HepG2 (cell line): ENCODE data around the gene SMTNL1. TPM values are rescaled to one million over a fixed set of nuclear protein-coding genes. Genes with fewer than 3 reads are reported as not detected.

Experiments used
- CCAR2 ChIP-seq: fragments of 200-400 bp; formaldehyde crosslinking; optimal IDR thresholded peaks from 2 replicates; pipeline ENCODE3; 2018; ENCODE audit warnings: low read depth, mild to moderate bottlenecking, low read length, moderate library complexity
- CHD4 ChIP-seq: fragments of 200-600 bp; sonication (generic); IDR thresholded peaks from 2 replicates; pipeline ENCODE4 v1.7.0; 2017; ENCODE audit warnings: mild to moderate bottlenecking, low read length, borderline replicate concordance
- DNMT1 ChIP-seq: sonication (generic); formaldehyde crosslinking; IDR thresholded peaks from 2 replicates; pipeline ENCODE4 v1.5.1; 2020; ENCODE audit warnings: mild to moderate bottlenecking, missing genetic modification reagents
- GPN1 ChIP-seq: sonication (generic); formaldehyde crosslinking; IDR thresholded peaks from 2 replicates; pipeline ENCODE4 v1.5.1; 2020; ENCODE audit warnings: missing genetic modification reagents, borderline replicate concordance
- HES4 ChIP-seq: sonication (generic); formaldehyde crosslinking; IDR thresholded peaks from 2 replicates; pipeline ENCODE4 v1.9.0; 2021; ENCODE audit warnings: mild to moderate bottlenecking, missing genetic modification reagents, borderline replicate concordance
- HIVEP1 ChIP-seq: sonication (generic); formaldehyde crosslinking; IDR thresholded peaks from 2 replicates; pipeline ENCODE4 v1.4.0; 2020; ENCODE audit warnings: mild to moderate bottlenecking, missing genetic modification reagents
- MEIS1 ChIP-seq: sonication (generic); formaldehyde crosslinking; IDR thresholded peaks from 2 replicates; pipeline ENCODE4 v1.9.0; 2021; ENCODE audit warnings: mild to moderate bottlenecking, missing genetic modification reagents, moderate library complexity, borderline replicate concordance
- NFE2 ChIP-seq: sonication (generic); formaldehyde crosslinking; IDR thresholded peaks from 2 replicates; pipeline ENCODE4 v1.4.0; 2020; ENCODE audit warnings: missing genetic modification reagents
- NR1H2 ChIP-seq: sonication (generic); formaldehyde crosslinking; IDR thresholded peaks from 2 replicates; pipeline ENCODE4 v1.8.1; 2022; ENCODE audit warnings: low read depth, missing genetic modification reagents, borderline replicate concordance
- SAP130 ChIP-seq: IDR thresholded peaks from 2 replicates; pipeline ENCODE4 v1.6.1; 2016; ENCODE audit warnings: low read depth
- SMC3 ChIP-seq: IDR thresholded peaks from 2 replicates; pipeline ENCODE4 v1.6.1; 2011; ENCODE audit warnings: low read length, improper control_type of control experiment
- SOX5 ChIP-seq: IDR thresholded peaks from 2 replicates; pipeline ENCODE4 v1.6.1; 2016; ENCODE audit warnings: borderline replicate concordance
- TERF1 ChIP-seq: sonication (generic); formaldehyde crosslinking; IDR thresholded peaks from 2 replicates; pipeline ENCODE4 v1.8.0; 2022; ENCODE audit warnings: mild to moderate bottlenecking, missing genetic modification reagents, moderate library complexity
- ZBTB8A ChIP-seq: sonication (generic); formaldehyde crosslinking; IDR thresholded peaks from 2 replicates; pipeline ENCODE4 v1.4.0; 2020; ENCODE audit warnings: mild to moderate bottlenecking, low read depth, missing genetic modification reagents, borderline replicate concordance
- ZNF138 ChIP-seq: sonication (generic); formaldehyde crosslinking; IDR thresholded peaks from 2 replicates; pipeline ENCODE4 v1.5.0; 2020; ENCODE audit warnings: mild to moderate bottlenecking, low read depth, missing genetic modification reagents
- ZNF3 ChIP-seq: IDR thresholded peaks from 2 replicates; pipeline ENCODE4 v1.7.0; 2017; ENCODE audit warnings: inconsistent platforms
- ZNF543 ChIP-seq: sonication (generic); formaldehyde crosslinking; IDR thresholded peaks from 2 replicates; pipeline ENCODE4 v1.4.0; 2020; ENCODE audit warnings: mild to moderate bottlenecking, missing genetic modification reagents
- ZNF629 ChIP-seq: sonication (generic); formaldehyde crosslinking; conservative IDR thresholded peaks from 2 replicates; pipeline ENCODE4 v1.5.0; 2020; ENCODE audit warnings: missing genetic modification reagents
- ZNF660 ChIP-seq: sonication (generic); formaldehyde crosslinking; IDR thresholded peaks from 2 replicates; pipeline ENCODE4 v1.5.1; 2020; ENCODE audit warnings: mild to moderate bottlenecking, low read depth, missing genetic modification reagents, borderline replicate concordance
- ZSCAN9 ChIP-seq: IDR thresholded peaks from 2 replicates; pipeline ENCODE4 v1.6.1; 2016; ENCODE audit warnings: borderline replicate concordance
- polyA plus RNA-seq, 8 experiments: library from polyadenylated mRNA; depleted of rRNA in 3 of 8; stranded (reverse) in 7 of 8; unstranded in 1 of 8; fragments of >200 nt; fragmentation: Illumina TruSeq in 4 of 8; extraction: Trizol in 4 of 8; gene quantifications; 2 replicates each; pipeline versions ENCODE4 v1.2.1 to v1.2.3, GENCODE V29; 2011 to 2016; ENCODE audit warnings: low read depth in 4 of 8, missing spikeins in 1 of 8, mixed read lengths in 1 of 8; ENCODE audit not compliant: insufficient read depth in 1 of 8
- total RNA-seq, 5 experiments: library from RNA; depleted of rRNA; stranded (reverse); fragments of >200 nt; fragmentation: Illumina TruSeq; extraction: Trizol; gene quantifications; 2 replicates each; pipeline ENCODE4 v1.2.3, GENCODE V29; 2016; ENCODE audit warnings: low read depth in 1 of 5
- TF ChIP-seq, protein P1 (sequence below): sonication (generic); formaldehyde crosslinking; IDR thresholded peaks from 2 replicates; pipeline ENCODE4 v1.4.0; 2020; ENCODE audit warnings: missing genetic modification reagents, borderline replicate concordance
- TF ChIP-seq, protein P2 (sequence below): sonication (generic); formaldehyde crosslinking; IDR thresholded peaks from 2 replicates; pipeline ENCODE4 v1.5.0; 2020; ENCODE audit warnings: missing genetic modification reagents, mild to moderate bottlenecking, borderline replicate concordance
- TF ChIP-seq, protein P3 (sequence below): sonication (generic); formaldehyde crosslinking; IDR thresholded peaks from 2 replicates; pipeline ENCODE4 v1.5.1; 2020; ENCODE audit warnings: missing genetic modification reagents, mild to moderate bottlenecking, borderline replicate concordance

The SMTNL1 gene
- total and polyA plus RNA-seq, 2 of the 13 experiments (the other 11 are each of a cell fraction or from before 2014, with no cell fraction given) = 0.04 TPM; not detected in 1

DNA sequence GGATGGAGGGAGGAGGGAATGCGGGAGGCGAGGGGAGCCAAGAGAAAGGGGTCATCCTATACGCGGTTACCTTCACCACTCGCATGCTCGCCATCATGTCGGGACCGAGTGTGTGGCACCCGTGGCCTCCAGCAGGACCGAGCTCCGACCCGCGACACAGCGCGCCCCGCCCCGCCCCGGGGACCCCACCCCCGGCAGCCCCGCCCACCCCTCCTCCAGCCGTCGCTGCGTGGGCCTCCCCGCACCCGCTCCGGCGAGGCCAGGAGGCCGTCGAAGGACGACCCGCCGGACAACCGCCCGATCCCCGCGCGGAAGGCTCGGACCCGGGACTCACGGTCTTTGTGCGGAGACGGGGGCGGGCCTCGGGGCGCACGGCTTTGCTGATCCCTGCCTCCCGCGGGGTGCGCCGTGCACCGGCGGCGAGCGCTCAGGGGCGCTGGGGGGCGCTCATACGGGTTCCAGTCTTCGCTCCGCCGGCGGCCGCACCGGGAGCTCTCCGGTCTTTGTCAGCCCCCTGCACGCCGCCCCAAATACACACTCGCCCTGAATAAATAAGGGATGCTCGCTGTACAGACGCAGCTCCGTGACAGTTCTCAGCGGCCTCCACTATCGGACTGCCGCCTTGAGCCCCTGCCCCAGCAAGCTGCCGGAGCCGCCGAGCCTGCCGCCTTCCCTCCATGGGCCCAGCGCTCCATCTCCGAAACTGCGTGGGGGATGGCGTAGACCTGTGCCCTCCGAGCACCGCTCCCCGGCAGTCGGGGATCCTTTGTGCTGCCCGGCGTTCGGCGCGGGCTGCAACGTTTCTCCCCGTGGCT lies 30.3 kb downstream of the SMTNL1 start, which contains the start of gene UBE2L6 (continued):
- TF ChIP-seq, protein P1, sequence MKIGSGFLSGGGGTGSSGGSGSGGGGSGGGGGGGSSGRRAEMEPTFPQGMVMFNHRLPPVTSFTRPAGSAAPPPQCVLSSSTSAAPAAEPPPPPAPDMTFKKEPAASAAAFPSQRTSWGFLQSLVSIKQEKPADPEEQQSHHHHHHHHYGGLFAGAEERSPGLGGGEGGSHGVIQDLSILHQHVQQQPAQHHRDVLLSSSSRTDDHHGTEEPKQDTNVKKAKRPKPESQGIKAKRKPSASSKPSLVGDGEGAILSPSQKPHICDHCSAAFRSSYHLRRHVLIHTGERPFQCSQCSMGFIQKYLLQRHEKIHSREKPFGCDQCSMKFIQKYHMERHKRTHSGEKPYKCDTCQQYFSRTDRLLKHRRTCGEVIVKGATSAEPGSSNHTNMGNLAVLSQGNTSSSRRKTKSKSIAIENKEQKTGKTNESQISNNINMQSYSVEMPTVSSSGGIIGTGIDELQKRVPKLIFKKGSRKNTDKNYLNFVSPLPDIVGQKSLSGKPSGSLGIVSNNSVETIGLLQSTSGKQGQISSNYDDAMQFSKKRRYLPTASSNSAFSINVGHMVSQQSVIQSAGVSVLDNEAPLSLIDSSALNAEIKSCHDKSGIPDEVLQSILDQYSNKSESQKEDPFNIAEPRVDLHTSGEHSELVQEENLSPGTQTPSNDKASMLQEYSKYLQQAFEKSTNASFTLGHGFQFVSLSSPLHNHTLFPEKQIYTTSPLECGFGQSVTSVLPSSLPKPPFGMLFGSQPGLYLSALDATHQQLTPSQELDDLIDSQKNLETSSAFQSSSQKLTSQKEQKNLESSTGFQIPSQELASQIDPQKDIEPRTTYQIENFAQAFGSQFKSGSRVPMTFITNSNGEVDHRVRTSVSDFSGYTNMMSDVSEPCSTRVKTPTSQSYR (CRISPR knock-in tag) = no peak
- TF ChIP-seq DNMT1 (CRISPR knock-in tag) (no peak), SOX5 (no peak), SAP130 (CRISPR knock-in tag) (peak; percentile 56; the same call in 1 of the 2 replicates), SMC3 (no peak), CHD4 (no peak), ZNF543 (CRISPR knock-in tag) (no peak), ZNF3 (no peak), TERF1 (CRISPR knock-in tag) (no peak), HES4 (CRISPR knock-in tag) (no peak; the same call in 1 of the 2 replicates), ZNF629 (CRISPR knock-in tag) (no peak), NFE2 (CRISPR knock-in tag) (no peak), ZNF138 (CRISPR knock-in tag) (no peak), GPN1 (no peak), ZSCAN9 (CRISPR knock-in tag) (no peak), HIVEP1 (CRISPR knock-in tag) (no peak), MEIS1 (CRISPR knock-in tag) (peak; percentile 28; the same call in 1 of the 2 replicates), ZBTB8A (no peak), ZNF660 (CRISPR knock-in tag) (no peak), CCAR2 (no peak), NR1H2 (CRISPR knock-in tag) (no peak)
- TF ChIP-seq, protein P2, sequence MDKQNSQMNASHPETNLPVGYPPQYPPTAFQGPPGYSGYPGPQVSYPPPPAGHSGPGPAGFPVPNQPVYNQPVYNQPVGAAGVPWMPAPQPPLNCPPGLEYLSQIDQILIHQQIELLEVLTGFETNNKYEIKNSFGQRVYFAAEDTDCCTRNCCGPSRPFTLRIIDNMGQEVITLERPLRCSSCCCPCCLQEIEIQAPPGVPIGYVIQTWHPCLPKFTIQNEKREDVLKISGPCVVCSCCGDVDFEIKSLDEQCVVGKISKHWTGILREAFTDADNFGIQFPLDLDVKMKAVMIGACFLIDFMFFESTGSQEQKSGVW (CRISPR knock-in tag) = no peak
- TF ChIP-seq, protein P3, sequence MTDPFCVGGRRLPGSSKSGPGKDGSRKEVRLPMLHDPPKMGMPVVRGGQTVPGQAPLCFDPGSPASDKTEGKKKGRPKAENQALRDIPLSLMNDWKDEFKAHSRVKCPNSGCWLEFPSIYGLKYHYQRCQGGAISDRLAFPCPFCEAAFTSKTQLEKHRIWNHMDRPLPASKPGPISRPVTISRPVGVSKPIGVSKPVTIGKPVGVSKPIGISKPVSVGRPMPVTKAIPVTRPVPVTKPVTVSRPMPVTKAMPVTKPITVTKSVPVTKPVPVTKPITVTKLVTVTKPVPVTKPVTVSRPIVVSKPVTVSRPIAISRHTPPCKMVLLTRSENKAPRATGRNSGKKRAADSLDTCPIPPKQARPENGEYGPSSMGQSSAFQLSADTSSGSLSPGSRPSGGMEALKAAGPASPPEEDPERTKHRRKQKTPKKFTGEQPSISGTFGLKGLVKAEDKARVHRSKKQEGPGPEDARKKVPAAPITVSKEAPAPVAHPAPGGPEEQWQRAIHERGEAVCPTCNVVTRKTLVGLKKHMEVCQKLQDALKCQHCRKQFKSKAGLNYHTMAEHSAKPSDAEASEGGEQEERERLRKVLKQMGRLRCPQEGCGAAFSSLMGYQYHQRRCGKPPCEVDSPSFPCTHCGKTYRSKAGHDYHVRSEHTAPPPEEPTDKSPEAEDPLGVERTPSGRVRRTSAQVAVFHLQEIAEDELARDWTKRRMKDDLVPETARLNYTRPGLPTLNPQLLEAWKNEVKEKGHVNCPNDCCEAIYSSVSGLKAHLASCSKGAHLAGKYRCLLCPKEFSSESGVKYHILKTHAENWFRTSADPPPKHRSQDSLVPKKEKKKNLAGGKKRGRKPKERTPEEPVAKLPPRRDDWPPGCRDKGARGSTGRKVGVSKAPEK = peak; percentile 92; the same call in 1 of the 2 replicates
